ENCODE results near the gene ST3GAL3. TPM values are rescaled to one million over a fixed set of nuclear protein-coding genes. Genes with fewer than 3 reads are reported as not detected.
A peak's percentile ranks its signal among the peaks of the same experiment; 100 is the strongest.

The ST3GAL3 gene
- total RNA-seq, 1 donor from 2014 or later, result 18.7 TPM

DNA sequence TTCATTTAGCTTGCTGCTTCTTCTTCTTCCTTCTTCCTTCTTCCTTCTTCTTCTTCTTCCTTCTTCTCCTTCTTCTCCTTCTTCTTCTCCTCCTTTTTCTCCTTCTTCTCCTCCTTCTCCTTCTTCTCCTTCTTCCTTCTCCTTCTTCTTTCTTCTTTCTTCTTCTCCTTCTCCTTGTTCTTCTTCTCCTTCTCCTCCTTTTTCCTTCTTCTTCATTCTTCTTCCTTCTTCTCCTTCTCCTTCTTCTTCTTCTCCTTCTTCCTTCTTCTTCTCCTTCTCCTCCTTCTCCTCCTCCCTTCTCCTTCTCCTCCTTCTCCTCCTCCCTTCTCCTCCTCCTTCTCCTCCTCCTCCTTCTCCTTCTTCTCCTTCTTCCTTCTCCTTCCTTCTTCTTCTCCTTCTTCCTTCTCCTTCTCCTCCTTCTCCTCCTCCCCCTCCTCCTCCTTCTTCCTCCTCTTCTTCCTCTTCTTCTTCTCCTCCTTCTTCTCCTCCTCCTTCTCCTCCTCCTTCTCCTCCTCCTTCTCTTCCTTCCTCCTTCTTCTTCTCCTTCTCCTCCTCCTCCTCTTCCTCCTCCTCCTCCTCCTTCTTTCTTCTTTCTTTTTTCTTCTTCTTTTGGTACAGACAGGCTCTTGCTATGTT lies 110.1 kb downstream of the ST3GAL3 start:
- DNase-seq (ENCODE audit: extremely low spot score in 2 of 2), result no peak
- Histone ChIP-seq H3K36me3 (peaks cover 0 to 25% of the 10 kb centered on the region in 2 donors), H3K9me3 (peaks cover 9% of the 10 kb centered on the region), H3K4me3 (no peak overlapping the region), H3K4me1 (peaks cover 13% of the 10 kb centered on the region), H3K27me3 (no peaks in the 10 kb centered on the region), H3K27ac (no peak overlapping the region)
- intact Hi-C loops (cut with DNase I), result no loop called here
- TF ChIP-seq POLR2AphosphoS5 (IDR thresholded peaks at IDR 0.05; ENCODE audit: insufficient read depth in 1 of 2, low read depth in 1 of 2) (no peak), POLR2A (IDR thresholded peaks at IDR 0.05) (no peak)
- TF ChIP-seq, protein P1, sequence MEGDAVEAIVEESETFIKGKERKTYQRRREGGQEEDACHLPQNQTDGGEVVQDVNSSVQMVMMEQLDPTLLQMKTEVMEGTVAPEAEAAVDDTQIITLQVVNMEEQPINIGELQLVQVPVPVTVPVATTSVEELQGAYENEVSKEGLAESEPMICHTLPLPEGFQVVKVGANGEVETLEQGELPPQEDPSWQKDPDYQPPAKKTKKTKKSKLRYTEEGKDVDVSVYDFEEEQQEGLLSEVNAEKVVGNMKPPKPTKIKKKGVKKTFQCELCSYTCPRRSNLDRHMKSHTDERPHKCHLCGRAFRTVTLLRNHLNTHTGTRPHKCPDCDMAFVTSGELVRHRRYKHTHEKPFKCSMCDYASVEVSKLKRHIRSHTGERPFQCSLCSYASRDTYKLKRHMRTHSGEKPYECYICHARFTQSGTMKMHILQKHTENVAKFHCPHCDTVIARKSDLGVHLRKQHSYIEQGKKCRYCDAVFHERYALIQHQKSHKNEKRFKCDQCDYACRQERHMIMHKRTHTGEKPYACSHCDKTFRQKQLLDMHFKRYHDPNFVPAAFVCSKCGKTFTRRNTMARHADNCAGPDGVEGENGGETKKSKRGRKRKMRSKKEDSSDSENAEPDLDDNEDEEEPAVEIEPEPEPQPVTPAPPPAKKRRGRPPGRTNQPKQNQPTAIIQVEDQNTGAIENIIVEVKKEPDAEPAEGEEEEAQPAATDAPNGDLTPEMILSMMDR (IDR thresholded peaks at IDR 0.05), result no peak

DNA sequence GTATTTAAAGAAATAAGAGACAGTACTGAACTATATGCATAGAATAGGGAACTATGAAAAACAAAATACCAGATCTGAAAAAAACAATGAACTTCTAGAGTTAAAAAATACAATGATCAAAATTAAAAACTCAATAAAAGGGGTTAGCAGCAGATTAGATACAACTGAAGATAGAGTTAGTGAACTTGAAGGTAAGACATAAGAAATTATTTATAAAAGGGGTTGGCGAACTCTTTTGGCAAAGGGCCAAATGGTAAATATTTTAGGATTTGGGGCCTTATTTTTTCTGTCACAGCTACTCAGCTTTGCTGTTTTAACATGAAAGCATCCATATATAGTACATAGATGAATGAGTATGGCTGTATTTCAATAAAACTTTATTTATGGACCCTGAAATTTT lies 111.4 kb downstream of the ST3GAL3 start:
- TF ChIP-seq, protein P1 (IDR thresholded peaks at IDR 0.05), result no peak
- no peak for TF ChIP-seq POLR2A (IDR thresholded peaks at IDR 0.05)
- TF ChIP-seq POLR2AphosphoS5 (IDR thresholded peaks at IDR 0.05; ENCODE audit: insufficient read depth in 1 of 2, low read depth in 1 of 2), result no peak
- no peak for DNase-seq (ENCODE audit: extremely low spot score in 2 of 2)
- no peak overlapping the region for H3K4me3 ChIP-seq
- peaks cover 15% of the 10 kb centered on the region for H3K4me1 ChIP-seq
- peaks cover 9% of the 10 kb centered on the region for H3K9me3 ChIP-seq
- no peak overlapping the region for H3K27ac ChIP-seq
- intact Hi-C loops (cut with DNase I), result no loop called here
- H3K27me3 ChIP-seq, result no peaks in the 10 kb centered on the region
- H3K36me3 ChIP-seq, result peaks cover 0 to 25% of the 10 kb centered on the region in 2 donors

DNA sequence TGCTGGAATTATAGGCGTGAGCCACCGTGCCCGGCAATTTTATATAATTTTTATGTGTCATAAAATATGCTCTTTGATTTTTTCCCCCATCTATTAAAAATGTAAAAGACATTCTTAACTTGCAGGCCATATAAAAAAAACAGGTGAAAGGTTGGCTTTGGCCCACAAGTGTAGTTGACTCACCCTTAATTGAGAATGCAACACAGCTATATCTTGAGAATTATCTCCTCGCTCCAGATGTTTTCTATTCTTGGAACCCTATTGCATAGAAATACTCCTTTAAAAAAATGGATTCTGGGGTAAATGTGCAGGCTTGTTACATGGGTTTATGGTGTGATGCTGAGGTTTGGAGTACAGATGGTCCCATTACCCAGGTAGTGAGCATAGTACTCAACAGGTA lies 112.0 kb downstream of the ST3GAL3 start:
- no peak overlapping the region for H3K27ac ChIP-seq
- H3K9me3 ChIP-seq, result peaks cover 9% of the 10 kb centered on the region
- H3K4me1 ChIP-seq, result peaks cover 15% of the 10 kb centered on the region
- TF ChIP-seq POLR2AphosphoS5 (IDR thresholded peaks at IDR 0.05; ENCODE audit: insufficient read depth in 1 of 2, low read depth in 1 of 2), result no peak
- H3K4me3 ChIP-seq, result no peak overlapping the region
- intact Hi-C loops (cut with DNase I), result no loop called here
- no peak for DNase-seq (ENCODE audit: extremely low spot score in 2 of 2)
- no peaks in the 10 kb centered on the region for H3K27me3 ChIP-seq
- H3K36me3 ChIP-seq, result peaks cover 0 to 25% of the 10 kb centered on the region in 2 donors

DNA sequence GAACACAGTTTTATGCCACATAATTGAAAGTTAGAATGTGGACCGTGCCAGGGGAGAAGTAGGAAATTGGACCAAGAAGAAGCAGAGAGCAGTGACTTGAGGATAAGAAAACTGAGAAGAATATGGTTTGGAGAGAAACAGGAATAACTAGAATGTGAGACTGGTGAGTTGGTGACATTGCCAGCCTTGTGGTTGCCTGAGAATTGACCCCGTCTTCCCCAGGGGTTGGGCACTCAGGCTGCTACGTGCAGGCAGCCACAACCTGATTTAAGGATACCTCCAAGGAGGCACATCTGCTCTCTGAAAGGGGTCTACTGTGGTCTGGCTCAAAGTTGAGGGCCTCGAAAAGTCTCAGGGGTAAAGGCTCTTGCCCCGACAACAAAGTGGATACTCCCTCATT lies 114.1 kb downstream of the ST3GAL3 start:
- H3K36me3 ChIP-seq, result peaks cover 0 to 15% of the 10 kb centered on the region in 2 donors
- H3K4me1 ChIP-seq, result peaks cover 15% of the 10 kb centered on the region
- H3K27ac ChIP-seq, result no peak overlapping the region
- H3K27me3 ChIP-seq, result no peaks in the 10 kb centered on the region
- no peak for DNase-seq (ENCODE audit: extremely low spot score in 2 of 2)
- no peak overlapping the region for H3K4me3 ChIP-seq
- no peak for TF ChIP-seq POLR2A (IDR thresholded peaks at IDR 0.05)
- TF ChIP-seq, protein P1 (IDR thresholded peaks at IDR 0.05), result no peak
- no peak for TF ChIP-seq POLR2AphosphoS5 (IDR thresholded peaks at IDR 0.05; ENCODE audit: insufficient read depth in 1 of 2, low read depth in 1 of 2)
- peaks cover 9% of the 10 kb centered on the region for H3K9me3 ChIP-seq
- intact Hi-C loops (cut with DNase I), result no loop called here

DNA sequence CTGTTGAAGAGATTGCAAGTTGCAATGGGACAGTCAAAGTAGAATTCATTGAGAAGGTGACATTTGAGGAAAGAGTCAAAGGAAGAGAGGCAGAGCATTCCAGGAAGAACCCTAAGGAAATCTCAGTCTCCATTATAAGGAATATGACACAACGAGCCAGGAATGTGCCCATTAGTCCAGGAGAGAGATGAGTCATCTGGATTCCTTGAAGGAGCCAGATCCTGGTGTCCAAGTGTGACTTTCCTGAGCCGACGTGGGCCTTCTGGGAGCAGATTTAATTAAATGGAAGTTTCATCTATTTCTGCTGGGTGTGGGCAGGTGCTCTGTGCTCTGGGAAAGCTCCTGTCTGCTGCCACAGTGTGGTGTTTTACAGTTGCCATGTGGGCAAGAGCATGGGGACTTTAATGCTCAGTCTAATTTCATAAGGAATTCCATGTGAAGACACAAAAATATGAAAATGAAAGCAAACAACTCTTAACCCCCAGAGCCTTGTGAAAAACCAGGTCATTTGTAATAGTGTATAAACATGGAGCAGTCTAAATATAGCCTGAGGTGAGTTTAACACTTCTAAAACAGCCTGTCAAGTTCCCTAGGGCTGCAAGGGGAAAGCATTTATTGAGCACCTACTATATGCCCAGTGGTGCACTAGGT lies 114.8 kb downstream of the ST3GAL3 start:
- H3K4me3 ChIP-seq, result no peak overlapping the region
- no peak overlapping the region for H3K27ac ChIP-seq
- H3K36me3 ChIP-seq, result peaks cover 0 to 15% of the 10 kb centered on the region in 2 donors
- no peaks in the 10 kb centered on the region for H3K27me3 ChIP-seq
- TF ChIP-seq POLR2AphosphoS5 (IDR thresholded peaks at IDR 0.05; ENCODE audit: insufficient read depth in 1 of 2, low read depth in 1 of 2) (peak in 1 of 2 donors; percentile 61), POLR2A (IDR thresholded peaks at IDR 0.05) (no peak)
- TF ChIP-seq, protein P1 (IDR thresholded peaks at IDR 0.05), result no peak
- intact Hi-C loops (cut with DNase I), result no loop called here
- peaks cover 15% of the 10 kb centered on the region for H3K4me1 ChIP-seq
- H3K9me3 ChIP-seq, result peaks cover 9% of the 10 kb centered on the region
- DNase-seq (ENCODE audit: extremely low spot score in 2 of 2), result no peak

Measured in vagina (tissue), 2 donors.